ENCODE data around the gene ALDH3A2.

- TF ChIP-seq POLR2A (IDR thresholded peaks at IDR 0.05), result peak in 2 of 4 donors; percentile 33 to 78
- peak in 2 of 7 experiments; percentile 21 to 35 for TF ChIP-seq CTCF (IDR thresholded peaks at IDR 0.05)
- TF ChIP-seq POLR2AphosphoS5 (IDR thresholded peaks at IDR 0.05), result peak; percentile 95 to 96 (median 95)
- no peak for TF ChIP-seq EP300 (IDR thresholded peaks at IDR 0.05)
Observed at GRCh38 chr17:19648475-19649273, at the start of gene ALDH3A2.

All from stomach (tissue), 4 donors.